Femur (tissue), 1 donor: ENCODE results near the gene SFN.
"Not testable (repeated sequence)": the region's sequence is repeated elsewhere in the genome, so short reads cannot be mapped to it uniquely, and the experiment has no call there.

Experiments used
- DNase-seq: peaks from one replicate; pipeline ENCODE4 v3.0.0-alpha.2; 2017

SFN gene

DNA sequence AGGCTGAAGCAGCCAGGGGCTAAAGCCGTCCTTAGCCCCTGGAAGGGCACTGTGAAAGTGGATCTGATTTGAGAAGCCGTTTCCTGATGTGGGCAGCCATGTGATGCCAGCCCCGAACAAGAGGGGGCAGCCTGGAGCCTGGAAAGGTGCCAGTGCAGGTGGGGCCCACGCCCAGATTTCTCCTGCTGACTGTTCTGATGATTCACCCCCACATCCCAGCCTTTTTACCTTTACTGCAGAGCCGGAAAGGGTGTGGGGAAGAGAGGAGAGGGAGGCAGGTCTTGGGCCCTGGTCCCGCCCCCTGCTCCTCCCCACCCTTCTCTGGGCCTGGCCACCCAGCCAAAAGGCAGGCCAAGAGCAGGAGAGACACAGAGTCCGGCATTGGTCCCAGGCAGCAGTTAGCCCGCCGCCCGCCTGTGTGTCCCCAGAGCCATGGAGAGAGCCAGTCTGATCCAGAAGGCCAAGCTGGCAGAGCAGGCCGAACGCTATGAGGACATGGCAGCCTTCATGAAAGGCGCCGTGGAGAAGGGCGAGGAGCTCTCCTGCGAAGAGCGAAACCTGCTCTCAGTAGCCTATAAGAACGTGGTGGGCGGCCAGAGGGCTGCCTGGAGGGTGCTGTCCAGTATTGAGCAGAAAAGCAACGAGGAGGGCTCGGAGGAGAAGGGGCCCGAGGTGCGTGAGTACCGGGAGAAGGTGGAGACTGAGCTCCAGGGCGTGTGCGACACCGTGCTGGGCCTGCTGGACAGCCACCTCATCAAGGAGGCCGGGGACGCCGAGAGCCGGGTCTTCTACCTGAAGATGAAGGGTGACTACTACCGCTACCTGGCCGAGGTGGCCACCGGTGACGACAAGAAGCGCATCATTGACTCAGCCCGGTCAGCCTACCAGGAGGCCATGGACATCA is at the start of gene SFN:
SFN (plus strand) TSS at position 369 of the 904 bp plus-strand sequence; CDS start at position 433, 64 bp downstream.
- DNase-seq: no peak

DNA sequence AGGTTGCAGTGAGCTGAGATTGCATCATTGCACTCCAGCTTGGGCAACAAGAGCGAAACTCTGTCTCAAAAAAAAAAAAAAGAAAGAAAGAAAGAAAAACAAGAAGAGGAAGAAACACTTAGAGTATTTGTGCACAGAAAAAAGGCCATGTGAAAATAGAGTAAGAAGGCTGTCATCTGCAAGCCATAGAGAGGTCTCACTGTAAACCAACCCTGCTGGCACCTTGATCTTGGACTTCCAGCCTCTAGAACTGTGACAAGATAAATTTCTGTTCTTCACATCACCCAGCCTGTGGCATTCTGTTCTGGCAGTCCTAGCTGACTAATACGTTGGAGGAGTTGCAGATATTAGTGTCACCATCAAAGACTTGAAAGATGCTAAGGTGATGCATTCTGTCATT is 48.6 kb upstream of the SFN start:
- DNase-seq: no peak

DNA sequence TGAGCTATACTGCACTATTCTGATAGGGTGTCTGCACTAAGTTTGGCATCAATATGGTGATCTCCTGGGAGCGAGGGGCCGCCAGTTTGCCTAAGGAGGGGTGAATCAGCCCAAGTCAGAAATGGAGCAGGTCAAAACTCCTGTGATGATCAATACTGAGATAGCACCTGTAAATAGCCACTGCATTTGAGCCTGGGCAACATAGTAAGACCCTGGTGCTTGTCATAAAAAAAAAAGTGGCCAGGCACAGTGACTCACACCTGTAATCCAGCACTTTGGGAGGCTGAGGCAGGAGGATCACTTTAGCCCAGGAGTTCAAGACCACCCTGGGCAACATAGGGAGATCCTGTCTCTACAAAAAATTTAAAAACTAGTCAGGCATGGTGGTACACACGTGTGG is 48.1 kb upstream of the SFN start:
- DNase-seq: no peak

DNA sequence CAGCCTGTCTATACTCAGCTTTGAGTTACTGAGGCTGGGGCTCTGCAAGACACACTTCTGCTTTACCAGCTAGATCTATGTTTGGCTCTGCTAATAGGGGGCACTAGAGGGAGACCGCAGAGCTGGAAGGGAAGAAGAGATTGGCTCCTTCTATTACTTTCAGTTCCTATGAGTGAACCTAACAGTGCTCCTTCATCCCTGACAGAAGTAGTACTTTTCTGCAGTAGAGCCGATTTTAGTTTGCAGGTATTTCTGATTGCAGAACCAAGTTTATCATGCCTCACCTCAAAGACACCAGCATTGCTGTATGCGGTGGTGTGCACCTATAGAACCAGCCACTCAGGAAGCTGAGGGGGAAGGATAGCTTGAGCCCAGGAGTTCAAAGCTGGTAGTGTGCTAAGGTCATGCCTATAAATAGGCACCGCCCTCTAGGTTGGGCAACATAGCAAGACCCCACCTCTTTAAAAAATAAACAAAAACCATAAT is 42.1 kb upstream of the SFN start:
- no peak for DNase-seq

DNA sequence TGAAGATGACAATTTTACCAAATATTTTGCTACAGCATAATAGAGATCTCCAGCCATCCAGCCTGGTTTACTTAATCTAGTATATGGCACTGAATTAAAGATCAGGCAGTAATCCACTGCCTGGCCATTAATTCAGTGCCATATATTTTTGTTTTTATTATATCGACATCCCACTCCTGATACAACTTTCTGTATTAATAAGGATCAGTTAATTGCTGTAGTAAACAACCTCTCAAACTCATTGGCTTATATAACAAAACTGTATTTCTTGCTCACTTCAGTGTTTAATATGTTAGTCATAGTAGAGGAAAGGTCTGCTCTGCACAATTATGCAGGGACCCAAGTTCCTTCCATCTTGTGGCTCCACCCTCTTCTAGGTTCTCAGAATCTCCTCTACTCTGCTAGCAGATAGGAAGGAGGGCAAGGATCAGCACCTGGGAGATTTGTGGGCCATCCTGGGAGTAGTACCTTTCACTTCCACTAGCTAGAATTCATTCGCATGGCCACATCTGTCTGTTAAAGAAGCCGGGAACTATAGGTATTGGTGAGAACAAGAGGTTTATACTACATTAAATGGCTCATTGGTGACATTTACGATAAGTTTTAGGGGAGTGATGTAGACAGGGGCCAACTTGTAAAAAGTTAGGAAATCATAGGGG is 40.1 kb upstream of the SFN start:
- no peak for DNase-seq

DNA sequence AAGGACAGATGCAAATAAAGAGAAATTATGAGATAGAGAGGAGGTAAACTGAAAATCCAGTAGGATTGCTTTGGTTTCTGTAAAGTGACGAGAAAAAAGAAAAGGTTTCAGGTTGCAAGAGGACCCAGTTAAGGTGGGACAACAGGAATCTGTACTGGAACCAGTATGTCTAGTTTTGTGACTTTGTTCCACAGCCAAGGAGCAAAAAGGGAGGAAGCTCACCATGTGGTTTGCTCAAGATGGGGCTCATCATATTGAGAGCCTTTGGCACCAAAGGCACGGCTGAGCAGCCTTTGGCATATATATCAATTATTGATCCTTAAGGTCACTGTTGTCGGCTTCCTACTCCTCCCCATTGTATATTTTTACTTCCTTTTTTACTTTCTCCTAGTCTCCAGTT is 38.2 kb upstream of the SFN start:
- DNase-seq: no peak

DNA sequence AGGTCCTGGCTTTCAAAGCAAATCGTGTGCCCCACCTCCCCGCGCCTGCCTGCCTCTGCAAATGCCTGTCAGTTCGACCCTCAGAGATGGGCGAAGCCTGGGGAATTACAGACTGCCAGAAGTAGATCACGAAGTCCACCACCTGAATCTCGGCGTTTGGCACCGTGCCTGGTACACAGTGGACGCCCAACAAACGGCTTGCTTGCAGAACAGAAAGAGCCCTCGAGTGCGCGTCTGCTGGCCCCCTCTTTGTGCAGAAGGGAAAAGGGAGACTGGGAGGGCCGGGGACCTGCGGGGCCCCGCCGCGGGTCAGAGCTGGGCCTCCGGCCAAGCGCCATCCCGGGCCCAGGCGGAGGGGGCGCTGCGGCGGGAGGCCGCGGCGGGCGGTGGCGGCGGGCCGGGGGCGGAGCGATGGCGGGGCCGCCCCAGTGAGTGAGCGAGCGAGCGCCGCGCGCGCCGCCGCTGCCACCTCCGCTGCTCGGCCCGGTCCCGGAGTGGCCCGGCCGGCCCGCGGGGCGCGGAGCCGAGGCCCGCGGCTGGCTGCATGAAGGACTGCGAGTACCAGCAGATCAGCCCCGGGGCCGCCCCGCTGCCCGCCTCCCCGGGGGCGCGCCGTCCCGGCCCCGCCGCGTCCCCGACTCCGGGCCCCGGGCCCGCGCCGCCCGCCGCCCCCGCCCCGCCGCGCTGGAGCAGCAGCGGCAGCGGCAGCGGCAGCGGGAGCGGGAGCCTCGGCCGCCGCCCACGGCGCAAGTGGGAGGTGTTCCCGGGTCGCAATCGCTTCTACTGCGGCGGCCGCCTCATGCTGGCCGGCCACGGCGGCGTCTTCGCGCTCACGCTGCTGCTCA is 36.5 kb upstream of the SFN start, which contains the start of gene ZDHHC18:
ZDHHC18 (plus strand) TSS at position 428 of the 845 bp plus-strand sequence; CDS start at position 545, 117 bp downstream.
- DNase-seq: peak; percentile 78

DNA sequence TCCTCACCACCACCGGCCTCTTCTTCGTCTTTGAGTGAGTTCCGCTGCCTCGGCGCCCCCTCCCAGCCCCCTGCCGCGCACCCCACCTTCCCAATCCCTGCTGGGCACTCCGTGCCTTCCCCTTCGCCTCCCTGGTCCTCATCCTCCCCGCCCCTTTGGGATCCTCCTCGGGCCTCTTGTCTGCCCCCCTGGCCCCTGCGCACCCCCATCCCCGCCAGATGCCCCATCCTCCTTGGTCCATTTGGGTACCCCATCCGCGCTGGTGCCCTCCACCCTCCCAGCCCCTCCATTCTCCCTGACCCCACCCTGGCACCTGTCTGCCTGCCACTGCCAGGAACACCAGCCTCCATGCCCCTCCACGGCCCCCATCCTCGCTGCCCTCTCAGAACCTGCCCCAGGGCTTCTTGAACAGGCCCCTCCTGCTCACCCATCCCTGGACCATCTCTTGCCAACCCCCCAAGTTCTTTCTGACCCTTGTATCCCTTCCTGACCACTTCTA is 35.8 kb upstream of the SFN start:
- DNase-seq: no peak

DNA sequence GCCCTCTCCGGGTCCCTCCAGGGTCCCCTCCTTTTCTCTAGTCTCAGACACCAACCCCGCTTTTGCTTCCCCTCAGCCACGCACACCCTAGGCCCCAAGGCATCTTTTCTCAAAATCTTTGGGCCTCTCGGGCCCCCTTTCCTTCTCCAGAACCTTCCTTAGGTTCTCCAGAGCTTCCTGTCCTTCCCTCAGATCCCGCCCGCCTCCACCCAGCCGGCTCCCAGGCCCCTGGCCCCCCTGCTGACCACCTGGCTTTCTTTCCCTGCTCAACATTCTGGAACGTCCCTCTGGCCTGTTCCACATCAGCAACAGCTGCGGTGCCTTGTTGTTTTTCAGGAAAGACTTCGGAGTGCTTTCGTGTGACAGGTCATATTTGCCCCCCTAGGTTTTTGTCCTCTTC is 35.3 kb upstream of the SFN start:
- peak; percentile 46 for DNase-seq

DNA sequence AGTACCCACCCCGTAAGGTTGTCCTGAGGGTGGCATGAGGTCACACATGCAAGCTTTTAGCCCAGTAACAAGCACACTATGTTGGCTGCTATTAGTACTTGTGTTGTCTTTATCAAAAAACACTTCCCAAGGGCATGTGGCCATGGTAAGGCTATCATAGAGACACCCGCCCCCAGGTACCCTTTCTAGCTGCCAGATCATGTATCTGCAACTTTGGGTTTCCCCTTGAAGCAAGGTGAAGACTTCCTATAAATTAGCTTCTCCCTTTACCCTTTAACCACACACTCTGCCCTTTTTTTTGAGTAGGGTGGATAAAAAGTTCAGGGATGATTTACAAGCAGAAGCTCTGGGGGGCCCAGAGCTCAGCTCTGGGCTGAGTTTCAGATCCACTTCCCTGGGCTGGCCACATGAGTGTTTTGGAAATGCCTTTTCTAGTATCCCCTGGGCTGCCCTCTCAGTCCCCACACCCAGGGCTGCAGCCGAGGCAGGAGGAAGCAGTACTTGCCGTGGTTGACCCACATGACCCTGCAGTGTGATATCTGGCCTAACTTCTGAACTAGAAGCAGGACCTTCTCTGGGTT is 34.4 kb upstream of the SFN start:
- no peak for DNase-seq

DNA sequence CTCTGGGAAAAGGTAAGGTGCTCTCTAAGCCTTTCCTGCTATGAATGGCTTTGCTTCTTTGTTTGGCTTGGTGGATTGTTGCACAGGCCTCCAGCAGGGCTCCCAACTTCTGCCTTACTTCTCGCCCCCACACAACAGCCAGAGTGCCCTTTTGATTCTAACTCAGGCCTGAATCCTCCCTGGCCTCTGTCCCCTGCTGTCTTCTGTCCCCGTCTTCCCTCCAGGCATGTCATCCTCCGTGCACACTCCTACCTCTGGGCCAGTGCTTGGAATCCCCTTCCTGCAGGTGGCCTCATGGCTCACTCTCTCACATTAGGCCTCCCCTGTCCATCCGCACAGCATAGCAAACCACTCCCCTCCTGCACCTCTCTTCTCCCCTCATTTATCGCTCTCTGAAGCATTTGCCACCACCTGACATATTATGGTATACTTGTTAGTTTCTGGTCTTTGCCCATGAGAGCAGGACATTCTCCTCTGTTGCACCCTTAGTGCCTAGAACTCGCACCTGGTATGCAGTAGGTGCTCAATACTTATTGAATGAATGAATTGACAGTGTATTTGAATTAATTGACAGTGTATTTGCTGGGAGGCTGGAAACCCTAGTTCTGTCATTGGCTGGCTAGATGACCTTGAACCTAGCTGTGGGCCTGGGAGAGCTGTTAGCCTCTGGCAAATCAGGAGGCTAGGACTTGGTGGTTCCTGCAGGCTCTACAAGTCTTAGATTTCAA is 33.6 kb upstream of the SFN start:
- DNase-seq: no peak

DNA sequence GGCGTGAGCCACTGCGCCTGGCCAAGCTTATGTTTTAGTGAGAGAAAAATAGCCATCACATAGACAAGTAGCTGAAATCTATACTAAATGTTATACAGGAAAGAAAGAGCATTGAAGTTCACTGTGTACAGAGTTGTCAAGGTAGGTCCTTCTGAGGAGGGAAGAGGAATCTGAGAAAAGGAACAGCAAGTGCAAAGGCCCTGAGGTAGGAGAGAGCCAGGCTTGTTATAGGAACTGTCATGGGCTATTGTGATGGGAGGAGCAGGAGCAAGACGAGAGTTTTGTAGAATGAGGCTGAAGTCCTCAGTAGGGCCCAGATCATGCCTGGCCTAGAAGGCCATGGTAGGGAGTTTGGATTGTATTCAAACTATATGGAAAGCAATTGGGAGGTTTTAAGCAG is 31.9 kb upstream of the SFN start:
- no peak for DNase-seq

DNA sequence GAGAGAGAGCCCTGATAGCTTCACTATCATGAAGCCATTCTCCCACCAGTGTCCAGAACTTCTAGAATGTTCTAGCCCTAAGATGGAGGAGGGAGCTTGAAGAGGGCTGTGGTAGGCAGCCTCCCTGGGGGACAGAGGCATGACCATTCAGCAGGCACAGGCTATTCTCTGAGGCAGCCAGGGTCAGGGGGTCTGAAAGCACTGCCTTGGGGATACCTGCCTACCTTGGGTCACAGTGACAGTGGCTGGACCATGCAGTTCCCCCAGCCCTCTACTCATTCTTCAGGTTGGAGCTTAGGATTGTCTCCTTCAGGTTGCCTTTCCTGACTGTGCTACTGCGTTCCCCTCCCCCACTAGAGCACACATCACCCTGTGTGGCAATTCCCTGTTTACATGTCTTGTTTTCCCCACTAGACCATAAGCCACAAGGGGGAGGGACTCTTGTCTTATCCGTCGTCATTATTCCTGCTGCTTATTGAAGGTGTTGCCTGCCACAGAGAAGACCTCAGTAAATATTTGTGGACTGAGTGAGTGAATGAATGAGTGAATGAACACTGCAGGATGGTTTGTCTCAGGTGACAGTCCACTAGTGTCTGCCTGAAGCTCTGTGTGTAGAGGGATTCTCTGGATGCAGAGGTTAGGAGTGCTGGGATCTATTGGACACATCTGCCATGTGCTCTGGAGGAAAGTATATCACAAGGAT is 31.3 kb upstream of the SFN start:
- no peak for DNase-seq

DNA sequence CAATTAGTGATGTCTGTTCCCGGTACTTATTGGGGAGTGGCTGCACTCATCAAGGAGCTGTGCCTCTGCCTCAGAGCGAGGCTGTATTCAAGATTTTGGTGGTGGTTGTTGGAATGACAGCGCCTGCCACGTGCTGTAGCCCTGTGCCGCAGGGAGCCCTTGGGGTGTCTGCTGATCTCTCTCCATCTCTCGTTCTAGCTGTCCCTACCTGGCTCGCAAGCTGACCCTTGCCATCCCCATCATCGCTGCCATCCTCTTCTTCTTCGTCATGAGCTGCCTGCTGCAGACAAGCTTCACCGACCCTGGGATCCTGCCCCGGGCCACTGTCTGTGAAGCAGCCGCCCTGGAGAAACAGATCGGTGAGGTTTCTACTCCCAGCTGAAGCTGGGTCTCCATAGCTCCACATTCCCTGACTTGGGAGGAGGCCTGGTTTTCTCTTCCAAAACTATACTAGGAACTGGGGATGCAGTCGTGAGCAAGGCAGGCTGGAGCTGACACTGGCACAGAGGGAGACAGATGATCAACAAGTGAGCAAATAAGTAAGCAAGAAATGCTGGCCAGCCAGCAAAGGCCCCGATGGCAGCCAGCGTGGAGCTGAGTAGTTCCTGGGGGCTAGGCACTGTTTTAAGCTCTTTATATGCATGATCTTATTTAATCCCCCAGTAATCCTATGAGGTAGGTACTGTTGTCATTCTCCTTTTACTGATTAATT is 30.5 kb upstream of the SFN start:
- no peak for DNase-seq

DNA sequence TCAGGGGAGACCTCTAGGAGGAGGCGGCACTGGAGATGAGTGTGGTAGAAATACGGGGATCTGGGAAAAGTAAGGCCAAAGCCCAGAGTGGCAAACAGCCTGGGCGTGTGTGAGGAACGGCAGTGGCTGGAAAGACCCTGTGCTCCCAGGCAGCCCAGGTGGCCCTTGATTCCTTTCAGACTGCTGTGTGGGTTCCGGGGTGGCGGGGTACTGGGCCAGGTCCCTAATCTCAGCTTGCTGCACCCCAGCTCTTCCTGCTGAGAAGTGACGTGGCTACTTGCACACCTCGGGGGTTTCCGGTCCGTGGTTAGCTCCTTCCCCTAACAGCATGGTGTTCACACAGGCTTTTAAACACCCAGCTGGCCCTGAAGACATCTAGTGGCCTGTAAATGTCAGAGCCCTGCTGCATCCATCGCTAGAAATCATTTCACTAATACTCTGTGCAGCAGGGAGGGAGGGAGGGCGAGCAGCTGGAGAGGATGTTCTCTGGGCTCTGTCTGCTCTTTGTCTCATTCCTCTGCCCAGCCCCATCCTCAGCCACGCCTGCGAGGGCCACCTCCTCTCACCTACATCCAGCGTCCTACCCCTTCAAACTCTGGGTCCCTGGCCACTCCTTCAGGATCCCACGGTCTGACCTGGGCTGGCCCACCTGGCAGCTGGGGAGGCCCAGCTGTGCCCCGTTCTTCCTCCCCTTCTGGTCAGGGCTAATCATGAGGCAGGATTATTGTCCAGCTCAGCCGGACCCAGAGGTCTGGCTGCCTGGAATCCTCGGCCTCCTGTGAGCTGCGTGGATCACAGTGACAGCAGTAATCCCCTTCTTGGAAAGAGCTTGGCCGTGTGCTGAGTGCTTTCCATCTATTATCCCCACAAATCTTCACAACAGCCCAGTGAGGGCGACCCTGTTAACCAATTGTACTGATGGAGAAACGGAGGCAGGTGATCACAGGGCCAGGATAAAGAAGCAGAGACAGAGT is 29.2 kb upstream of the SFN start:
- DNase-seq: peak; percentile 49

DNA sequence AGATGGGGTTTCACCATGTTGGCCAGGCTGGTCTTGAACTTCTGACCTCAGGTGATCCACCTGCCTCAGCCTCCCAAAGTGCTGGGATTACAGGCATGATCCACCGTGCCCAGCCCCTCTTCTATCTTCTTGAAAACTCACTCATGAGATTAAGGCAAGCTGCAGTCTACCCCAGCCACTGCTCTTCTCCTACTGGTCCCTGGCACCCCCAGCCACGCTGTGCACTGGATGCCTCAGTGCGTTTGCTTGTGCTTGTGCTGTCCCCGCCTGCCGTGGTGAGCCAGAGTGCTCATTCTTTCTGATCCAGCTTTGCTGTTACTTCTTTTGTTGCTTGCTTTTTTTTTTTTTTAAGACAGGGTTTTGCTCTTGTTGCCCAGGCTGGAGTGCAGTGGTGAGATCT is 25.3 kb upstream of the SFN start:
- not testable (repeated sequence) for DNase-seq

DNA sequence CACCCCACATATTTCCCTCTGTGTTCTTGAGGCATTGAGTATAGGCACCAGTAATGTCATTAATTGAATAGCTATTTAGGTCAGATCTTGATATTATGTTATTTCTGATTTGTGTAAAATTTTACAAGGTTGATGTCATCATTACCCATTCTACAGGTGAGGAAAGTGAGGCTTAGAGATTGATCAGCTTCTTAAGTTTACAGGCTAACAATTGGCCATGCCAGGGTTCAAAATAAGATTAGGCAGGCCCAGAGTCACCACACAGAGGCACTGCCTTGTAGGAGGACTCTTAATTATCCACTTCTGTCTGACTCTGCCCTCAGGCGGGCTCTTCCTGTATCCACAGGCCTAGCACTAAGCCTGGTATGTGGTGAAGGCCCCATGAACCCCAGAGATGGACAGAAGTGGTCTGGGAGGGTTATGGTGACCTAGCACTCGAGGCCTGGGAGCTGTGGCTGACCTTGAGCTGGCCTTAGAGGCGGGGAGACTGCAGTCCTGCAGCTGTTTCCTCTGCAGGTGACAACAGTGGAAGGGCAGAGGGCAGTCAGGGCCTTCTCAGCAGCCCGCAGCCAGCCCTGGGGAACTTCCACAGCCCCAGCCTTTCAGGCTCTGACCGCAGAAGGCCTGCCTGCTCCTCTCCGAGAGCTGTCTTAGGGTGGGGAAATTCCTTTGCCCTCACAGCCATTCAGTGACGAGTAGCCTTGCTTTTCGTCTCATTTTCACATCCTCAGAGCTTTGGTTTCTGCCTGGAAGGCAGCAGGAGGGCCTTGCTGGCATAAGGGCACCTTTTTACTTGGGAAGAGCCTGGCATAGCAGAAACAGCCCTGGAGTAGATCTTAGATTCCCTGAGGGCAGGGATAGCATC is 24.2 kb upstream of the SFN start:
- no peak for DNase-seq

DNA sequence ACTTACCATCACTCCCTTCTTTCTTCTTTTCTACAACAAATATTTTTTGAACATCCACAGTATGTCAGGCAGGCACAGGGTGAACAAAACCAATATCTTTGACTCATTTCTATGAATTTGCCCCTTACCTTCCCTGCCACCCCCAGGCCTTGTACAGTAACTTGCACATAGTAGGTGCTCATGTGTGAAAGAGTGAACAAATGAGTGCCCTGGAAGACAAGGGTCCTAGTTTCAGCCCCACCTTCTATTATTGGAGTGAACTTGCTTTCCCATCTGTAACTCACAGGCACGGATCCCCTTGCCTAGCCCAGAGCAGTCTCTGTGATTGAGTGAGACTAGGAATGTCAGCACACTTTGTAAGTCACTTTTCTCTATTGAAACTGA is 23.6 kb upstream of the SFN start:
- no peak for DNase-seq
